KMS-11 (cell line): ENCODE results near the gene CAT.

ENCODE experiments used
- H2AFZ ChIP-seq: fragments of 200-600 bp; sonication (generic); 2 replicates; pipeline ENCODE4 v1.6.1; 2016; ENCODE audit warnings: antibody characterized with exemption, mixed run types, low read depth
- H3K27ac ChIP-seq: fragments of 200-600 bp; sonication (generic); 2 replicates; pipeline ENCODE4 v1.6.1; 2016; ENCODE audit warnings: mild to moderate bottlenecking, mixed run types
- H3K27me3 ChIP-seq: fragments of 200-600 bp; sonication (generic); 2 replicates; pipeline ENCODE4 v1.6.1; 2017; ENCODE audit warnings: mild to moderate bottlenecking, low read depth, mixed run types, moderate library complexity; ENCODE audit not compliant: insufficient read depth
- H3K36me3 ChIP-seq: fragments of 200-600 bp; sonication (generic); 2 replicates; pipeline ENCODE4 v1.6.1; 2017; ENCODE audit warnings: mild to moderate bottlenecking, mixed run types; ENCODE audit not compliant: insufficient read depth
- H3K4me1 ChIP-seq: fragments of 200-600 bp; sonication (generic); 2 replicates; pipeline ENCODE4 v1.6.1; 2016; ENCODE audit warnings: mild to moderate bottlenecking, low read depth, mixed run types; ENCODE audit not compliant: poor library complexity, severe bottlenecking
- H3K4me2 ChIP-seq: fragments of 200-600 bp; sonication (generic); 2 replicates; pipeline ENCODE4 v1.7.0; 2016; ENCODE audit warnings: mild to moderate bottlenecking, mixed run types
- H3K4me3 ChIP-seq: fragments of 200-600 bp; sonication (generic); IDR thresholded peaks from 2 replicates; pipeline ENCODE4 v1.6.1; 2017; ENCODE audit warnings: low read depth, low read length, mixed read lengths; ENCODE audit not compliant: insufficient read depth
- H3K79me2 ChIP-seq: fragments of 200-600 bp; sonication (generic); 2 replicates; pipeline ENCODE4 v1.6.1; 2016; ENCODE audit warnings: low read depth, mixed run types; ENCODE audit not compliant: insufficient read depth
- H3K9ac ChIP-seq: fragments of 200-600 bp; sonication (generic); 2 replicates; pipeline ENCODE4 v1.6.1; 2016; ENCODE audit warnings: mild to moderate bottlenecking, mixed run types
- H4K20me1 ChIP-seq: fragments of 200-600 bp; sonication (generic); 2 replicates; pipeline ENCODE4 v1.6.1; 2016; ENCODE audit warnings: mild to moderate bottlenecking, mixed run types; ENCODE audit not compliant: insufficient read depth
- CTCF ChIP-seq: fragments of 200-600 bp; sonication (generic); conservative IDR thresholded peaks from 2 replicates; pipeline ENCODE4 v1.6.1; 2017; ENCODE audit warnings: low read depth, mild to moderate bottlenecking, antibody characterized with exemption, low read length, moderate library complexity, mixed read lengths

The CAT gene

GRCh38 chr11:34432822-34433221, 5.9 kb upstream of the CAT start:
- no peak overlapping the region for H2AFZ ChIP-seq
- no peak overlapping the region for H3K4me3 ChIP-seq
- TF ChIP-seq CTCF = no peak
- H3K27ac ChIP-seq = no peak overlapping the region
- no peak overlapping the region for H3K9ac ChIP-seq
- no peak overlapping the region for H3K4me2 ChIP-seq
- H3K4me1 ChIP-seq = peaks cover 6% of the 10 kb centered on the region
- no peaks in the 10 kb centered on the region for H3K36me3 ChIP-seq
- H3K79me2 ChIP-seq = no peaks in the 10 kb centered on the region
- no peaks in the 10 kb centered on the region for H4K20me1 ChIP-seq
- H3K27me3 ChIP-seq = no peaks in the 10 kb centered on the region

GRCh38 chr11:34433899-34434298, 4.8 kb upstream of the CAT start:
- TF ChIP-seq CTCF = no peak
- no peak overlapping the region for H3K9ac ChIP-seq
- no peak overlapping the region for H2AFZ ChIP-seq
- no peak overlapping the region for H3K27ac ChIP-seq
- H3K79me2 ChIP-seq = no peaks in the 10 kb centered on the region
- no peaks in the 10 kb centered on the region for H4K20me1 ChIP-seq
- no peak overlapping the region for H3K4me2 ChIP-seq
- no peak overlapping the region for H3K4me3 ChIP-seq
- H3K4me1 ChIP-seq = peaks cover 6% of the 10 kb centered on the region
- no peaks in the 10 kb centered on the region for H3K36me3 ChIP-seq
- no peaks in the 10 kb centered on the region for H3K27me3 ChIP-seq

GRCh38 chr11:34437224-34438125, 1.3 kb upstream of the CAT start:
- TF ChIP-seq CTCF = no peak
- no peak overlapping the region for H3K4me3 ChIP-seq
- H3K36me3 ChIP-seq = no peaks in the 10 kb centered on the region
- no peak overlapping the region for H3K9ac ChIP-seq
- H3K27me3 ChIP-seq = no peaks in the 10 kb centered on the region
- H2AFZ ChIP-seq = no peak overlapping the region
- H3K4me1 ChIP-seq = peaks cover 12% of the 10 kb centered on the region
- no peak overlapping the region for H3K27ac ChIP-seq
- peak overlapping the region; percentile 94 for H3K4me2 ChIP-seq
- no peaks in the 10 kb centered on the region for H3K79me2 ChIP-seq
- H4K20me1 ChIP-seq = no peaks in the 10 kb centered on the region

- Histone ChIP-seq H3K4me2 (peak overlapping the region; percentile 94), H3K27ac (peak overlapping the region; percentile 49; the same call in 1 of the 2 replicates), H2AFZ (peak overlapping the region; percentile 96), H3K4me3 (no peak overlapping the region), H3K27me3 (no peaks in the 10 kb centered on the region), H3K9ac (peak overlapping the region; percentile 57; the same call in 1 of the 2 replicates), H3K79me2 (no peaks in the 10 kb centered on the region), H3K4me1 (peaks cover 12% of the 10 kb centered on the region), H3K36me3 (no peaks in the 10 kb centered on the region), H4K20me1 (no peaks in the 10 kb centered on the region)
- no peak for TF ChIP-seq CTCF
Measured at GRCh38 chr11:34439610-34440198, 970 bp downstream of the CAT start.
